ENCODE measurements around the gene AKT1S1.

AKT1S1 gene

GRCh38 chr19:49833599-49833998 lies 43.6 kb downstream of the AKT1S1 start:
- no peak for TF ChIP-seq POLR2AphosphoS5 (IDR thresholded peaks at IDR 0.05; ENCODE audit: low read depth, low read length)
- TF ChIP-seq TAF1 (IDR thresholded peaks at IDR 0.05; ENCODE audit: borderline replicate concordance, insufficient read depth, low read length) = no peak
- TF ChIP-seq SIN3A (IDR thresholded peaks at IDR 0.05; ENCODE audit: borderline replicate concordance, insufficient read depth, low read length) = no peak
- TF ChIP-seq FOXP2 (optimal IDR thresholded peaks at IDR 0.05; ENCODE audit: borderline replicate concordance, extremely low read depth, extremely low read length, insufficient read depth) = no peak
- TF ChIP-seq, protein P1, sequence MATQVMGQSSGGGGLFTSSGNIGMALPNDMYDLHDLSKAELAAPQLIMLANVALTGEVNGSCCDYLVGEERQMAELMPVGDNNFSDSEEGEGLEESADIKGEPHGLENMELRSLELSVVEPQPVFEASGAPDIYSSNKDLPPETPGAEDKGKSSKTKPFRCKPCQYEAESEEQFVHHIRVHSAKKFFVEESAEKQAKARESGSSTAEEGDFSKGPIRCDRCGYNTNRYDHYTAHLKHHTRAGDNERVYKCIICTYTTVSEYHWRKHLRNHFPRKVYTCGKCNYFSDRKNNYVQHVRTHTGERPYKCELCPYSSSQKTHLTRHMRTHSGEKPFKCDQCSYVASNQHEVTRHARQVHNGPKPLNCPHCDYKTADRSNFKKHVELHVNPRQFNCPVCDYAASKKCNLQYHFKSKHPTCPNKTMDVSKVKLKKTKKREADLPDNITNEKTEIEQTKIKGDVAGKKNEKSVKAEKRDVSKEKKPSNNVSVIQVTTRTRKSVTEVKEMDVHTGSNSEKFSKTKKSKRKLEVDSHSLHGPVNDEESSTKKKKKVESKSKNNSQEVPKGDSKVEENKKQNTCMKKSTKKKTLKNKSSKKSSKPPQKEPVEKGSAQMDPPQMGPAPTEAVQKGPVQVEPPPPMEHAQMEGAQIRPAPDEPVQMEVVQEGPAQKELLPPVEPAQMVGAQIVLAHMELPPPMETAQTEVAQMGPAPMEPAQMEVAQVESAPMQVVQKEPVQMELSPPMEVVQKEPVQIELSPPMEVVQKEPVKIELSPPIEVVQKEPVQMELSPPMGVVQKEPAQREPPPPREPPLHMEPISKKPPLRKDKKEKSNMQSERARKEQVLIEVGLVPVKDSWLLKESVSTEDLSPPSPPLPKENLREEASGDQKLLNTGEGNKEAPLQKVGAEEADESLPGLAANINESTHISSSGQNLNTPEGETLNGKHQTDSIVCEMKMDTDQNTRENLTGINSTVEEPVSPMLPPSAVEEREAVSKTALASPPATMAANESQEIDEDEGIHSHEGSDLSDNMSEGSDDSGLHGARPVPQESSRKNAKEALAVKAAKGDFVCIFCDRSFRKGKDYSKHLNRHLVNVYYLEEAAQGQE (IDR thresholded peaks at IDR 0.05; ENCODE audit: insufficient read depth in 1 of 2, low read depth in 2 of 2, low read length in 2 of 2) = no peak

DNA sequence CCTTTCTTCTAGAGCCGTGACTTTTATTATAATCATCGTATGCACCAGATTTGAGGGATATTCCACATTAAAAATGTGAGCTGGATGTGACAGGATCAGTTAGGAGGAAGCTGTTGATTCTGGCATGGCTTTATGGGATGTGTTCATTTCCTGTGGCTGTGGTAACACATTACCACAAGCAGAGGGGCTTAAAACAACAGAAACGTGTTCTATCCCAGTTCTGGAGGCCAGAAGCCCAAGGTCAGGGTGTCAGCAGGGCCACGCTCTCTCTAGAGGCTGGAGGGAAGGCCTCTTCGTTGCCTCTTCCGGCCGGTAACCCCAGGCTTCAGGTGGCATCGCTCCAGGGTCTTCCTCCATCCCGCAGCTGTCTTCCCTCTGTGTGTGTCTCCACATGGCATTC lies 44.6 kb downstream of the AKT1S1 start:
- TF ChIP-seq FOXP2 (optimal IDR thresholded peaks at IDR 0.05; ENCODE audit: borderline replicate concordance, extremely low read depth, extremely low read length, insufficient read depth) (no peak), SIN3A (IDR thresholded peaks at IDR 0.05; ENCODE audit: borderline replicate concordance, insufficient read depth, low read length) (no peak), POLR2AphosphoS5 (IDR thresholded peaks at IDR 0.05; ENCODE audit: low read depth, low read length) (no peak), TAF1 (IDR thresholded peaks at IDR 0.05; ENCODE audit: borderline replicate concordance, insufficient read depth, low read length) (no peak)
- TF ChIP-seq, protein P1 (IDR thresholded peaks at IDR 0.05; ENCODE audit: insufficient read depth in 1 of 2, low read depth in 2 of 2, low read length in 2 of 2) = no peak

GRCh38 chr19:49831592-49831991 lies 45.6 kb downstream of the AKT1S1 start:
- TF ChIP-seq POLR2AphosphoS5 (IDR thresholded peaks at IDR 0.05; ENCODE audit: low read depth, low read length) (no peak), TAF1 (IDR thresholded peaks at IDR 0.05; ENCODE audit: borderline replicate concordance, insufficient read depth, low read length) (no peak), SIN3A (IDR thresholded peaks at IDR 0.05; ENCODE audit: borderline replicate concordance, insufficient read depth, low read length) (no peak), FOXP2 (optimal IDR thresholded peaks at IDR 0.05; ENCODE audit: borderline replicate concordance, extremely low read depth, extremely low read length, insufficient read depth) (no peak)
- TF ChIP-seq, protein P1 (IDR thresholded peaks at IDR 0.05; ENCODE audit: insufficient read depth in 1 of 2, low read depth in 2 of 2, low read length in 2 of 2) = no peak

- TF ChIP-seq SIN3A (IDR thresholded peaks at IDR 0.05; ENCODE audit: borderline replicate concordance, insufficient read depth, low read length) (no peak), POLR2AphosphoS5 (IDR thresholded peaks at IDR 0.05; ENCODE audit: low read depth, low read length) (no peak), TAF1 (IDR thresholded peaks at IDR 0.05; ENCODE audit: borderline replicate concordance, insufficient read depth, low read length) (no peak), FOXP2 (optimal IDR thresholded peaks at IDR 0.05; ENCODE audit: borderline replicate concordance, extremely low read depth, extremely low read length, insufficient read depth) (no peak)
- TF ChIP-seq, protein P1 (IDR thresholded peaks at IDR 0.05; ENCODE audit: insufficient read depth in 1 of 2, low read depth in 2 of 2, low read length in 2 of 2) = no peak
Observed at GRCh38 chr19:49830766-49831165, 46.4 kb downstream of the AKT1S1 start.

- TF ChIP-seq POLR2AphosphoS5 (IDR thresholded peaks at IDR 0.05; ENCODE audit: low read depth, low read length) = no peak
- no peak for TF ChIP-seq FOXP2 (optimal IDR thresholded peaks at IDR 0.05; ENCODE audit: borderline replicate concordance, extremely low read depth, extremely low read length, insufficient read depth)
- TF ChIP-seq, protein P1 (IDR thresholded peaks at IDR 0.05; ENCODE audit: insufficient read depth in 1 of 2, low read depth in 2 of 2, low read length in 2 of 2) = no peak
- TF ChIP-seq TAF1 (IDR thresholded peaks at IDR 0.05; ENCODE audit: borderline replicate concordance, insufficient read depth, low read length) = no peak
- no peak for TF ChIP-seq SIN3A (IDR thresholded peaks at IDR 0.05; ENCODE audit: borderline replicate concordance, insufficient read depth, low read length)
Observed at GRCh38 chr19:49829721-49830120, 47.4 kb downstream of the AKT1S1 start.

Data from PFSK-1 (cell line).